ENCODE measurements around the gene COTL1.

GRCh38 chr16:84540194-84540593 is 77.7 kb downstream of the COTL1 start:
- TF ChIP-seq, protein P1, sequence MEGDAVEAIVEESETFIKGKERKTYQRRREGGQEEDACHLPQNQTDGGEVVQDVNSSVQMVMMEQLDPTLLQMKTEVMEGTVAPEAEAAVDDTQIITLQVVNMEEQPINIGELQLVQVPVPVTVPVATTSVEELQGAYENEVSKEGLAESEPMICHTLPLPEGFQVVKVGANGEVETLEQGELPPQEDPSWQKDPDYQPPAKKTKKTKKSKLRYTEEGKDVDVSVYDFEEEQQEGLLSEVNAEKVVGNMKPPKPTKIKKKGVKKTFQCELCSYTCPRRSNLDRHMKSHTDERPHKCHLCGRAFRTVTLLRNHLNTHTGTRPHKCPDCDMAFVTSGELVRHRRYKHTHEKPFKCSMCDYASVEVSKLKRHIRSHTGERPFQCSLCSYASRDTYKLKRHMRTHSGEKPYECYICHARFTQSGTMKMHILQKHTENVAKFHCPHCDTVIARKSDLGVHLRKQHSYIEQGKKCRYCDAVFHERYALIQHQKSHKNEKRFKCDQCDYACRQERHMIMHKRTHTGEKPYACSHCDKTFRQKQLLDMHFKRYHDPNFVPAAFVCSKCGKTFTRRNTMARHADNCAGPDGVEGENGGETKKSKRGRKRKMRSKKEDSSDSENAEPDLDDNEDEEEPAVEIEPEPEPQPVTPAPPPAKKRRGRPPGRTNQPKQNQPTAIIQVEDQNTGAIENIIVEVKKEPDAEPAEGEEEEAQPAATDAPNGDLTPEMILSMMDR (conservative IDR thresholded peaks at IDR 0.05; ENCODE audit: low read length) = no peak
- TF ChIP-seq EZH2phosphoT487 (IDR thresholded peaks at IDR 0.05; ENCODE audit: borderline replicate concordance) = no peak

Data from Loucy (cell line).